Suprapubic skin (tissue), 4 donors: ENCODE results near the gene INSR. TPM values are rescaled to one million over a fixed set of nuclear protein-coding genes. Genes with fewer than 3 reads are reported as not detected.

Source experiments
- DNase-seq, 2 donors: peaks; one replicate each; pipeline ENCODE4 v3.0.0-alpha.2; 2019; ENCODE audit warnings: low spot score in 2 of 2
- H3K27ac ChIP-seq: fragments of 200-600 bp; sonication (generic); one replicate; pipeline ENCODE4 v1.5.1; 2019
- H3K27me3 ChIP-seq: fragments of 200-600 bp; sonication (generic); one replicate; pipeline ENCODE4 v1.5.1; 2019
- H3K36me3 ChIP-seq: fragments of 200-600 bp; sonication (generic); one replicate; pipeline ENCODE4 v1.5.1; 2019
- H3K4me1 ChIP-seq: fragments of 200-600 bp; sonication (generic); one replicate; pipeline ENCODE4 v1.5.1; 2019
- H3K4me3 ChIP-seq: fragments of 200-600 bp; sonication (generic); one replicate; pipeline ENCODE4 v1.5.1; 2019; ENCODE audit warnings: mild to moderate bottlenecking
- H3K9me3 ChIP-seq: fragments of 200-600 bp; sonication (generic); one replicate; pipeline ENCODE4 v1.5.1; 2019
- EP300 ChIP-seq: sonication (generic); formaldehyde crosslinking; IDR thresholded peaks from one replicate; pipeline ENCODE4 v1.6.1; 2017; ENCODE audit warnings: antibody characterized with exemption
- POLR2A ChIP-seq, 2 donors: fragments of 450-650 bp; IDR thresholded peaks; one replicate each; pipeline ENCODE4 v1.6.1; 2017; ENCODE audit warnings: antibody characterized with exemption in 2 of 2, mild to moderate bottlenecking in 2 of 2, moderate library complexity in 2 of 2
- POLR2AphosphoS5 ChIP-seq, 3 donors: sonication (generic); formaldehyde crosslinking; IDR thresholded peaks; one replicate each; pipeline ENCODE4 v1.6.1; 2017; ENCODE audit warnings: antibody characterized with exemption in 3 of 3
- WGBS: methylation state at CpG from one replicate; pipeline ENCODE4 v1.1.5; 2018; 5-methylcytosine and 5-hydroxymethylcytosine counted together
- total RNA-seq, 4 donors: library from RNA; depleted of rRNA; stranded (reverse); fragments of >200 nt; gene quantifications; one replicate each; pipeline ENCODE4 v1.1.0, GENCODE V29; 2016
- TF ChIP-seq, protein P1 (sequence below), 2 donors: fragments of 200-600 bp in 1 of 2; fragments of 450-650 bp in 1 of 2; sonication (generic) in 1 of 2; IDR thresholded peaks; one replicate each; pipeline ENCODE4 v1.5.1; 2016 to 2019; ENCODE audit warnings: antibody characterized with exemption in 2 of 2, mild to moderate bottlenecking in 1 of 2, moderate library complexity in 1 of 2

The INSR gene
- total RNA-seq, 4 donors from 2014 or later, result 51.5 to 173 (median 77.8) TPM

DNA sequence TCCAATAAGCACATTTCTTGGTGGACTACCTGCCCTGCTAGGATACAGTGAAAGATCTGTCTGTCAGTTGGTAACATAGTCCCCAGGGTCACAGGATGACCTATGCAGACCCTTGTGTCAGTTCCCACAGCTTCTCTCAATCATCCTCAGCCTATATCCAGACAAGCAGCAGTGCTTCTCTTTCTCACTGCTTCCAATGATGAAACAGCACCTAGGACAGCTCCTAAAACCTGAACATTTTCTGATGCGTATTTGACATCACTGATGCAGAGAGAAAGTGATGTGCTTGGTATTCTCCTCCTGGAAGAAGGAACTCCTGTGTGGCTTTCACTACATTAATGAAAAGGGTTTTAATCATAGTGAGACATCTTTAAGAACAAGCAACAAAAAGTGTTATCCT, 181.0 kb downstream of the INSR start:
- TF ChIP-seq POLR2A (IDR thresholded peaks at IDR 0.05) (no peak), POLR2AphosphoS5 (IDR thresholded peaks at IDR 0.05) (no peak), EP300 (no peak)
- TF ChIP-seq, protein P1, sequence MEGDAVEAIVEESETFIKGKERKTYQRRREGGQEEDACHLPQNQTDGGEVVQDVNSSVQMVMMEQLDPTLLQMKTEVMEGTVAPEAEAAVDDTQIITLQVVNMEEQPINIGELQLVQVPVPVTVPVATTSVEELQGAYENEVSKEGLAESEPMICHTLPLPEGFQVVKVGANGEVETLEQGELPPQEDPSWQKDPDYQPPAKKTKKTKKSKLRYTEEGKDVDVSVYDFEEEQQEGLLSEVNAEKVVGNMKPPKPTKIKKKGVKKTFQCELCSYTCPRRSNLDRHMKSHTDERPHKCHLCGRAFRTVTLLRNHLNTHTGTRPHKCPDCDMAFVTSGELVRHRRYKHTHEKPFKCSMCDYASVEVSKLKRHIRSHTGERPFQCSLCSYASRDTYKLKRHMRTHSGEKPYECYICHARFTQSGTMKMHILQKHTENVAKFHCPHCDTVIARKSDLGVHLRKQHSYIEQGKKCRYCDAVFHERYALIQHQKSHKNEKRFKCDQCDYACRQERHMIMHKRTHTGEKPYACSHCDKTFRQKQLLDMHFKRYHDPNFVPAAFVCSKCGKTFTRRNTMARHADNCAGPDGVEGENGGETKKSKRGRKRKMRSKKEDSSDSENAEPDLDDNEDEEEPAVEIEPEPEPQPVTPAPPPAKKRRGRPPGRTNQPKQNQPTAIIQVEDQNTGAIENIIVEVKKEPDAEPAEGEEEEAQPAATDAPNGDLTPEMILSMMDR (IDR thresholded peaks at IDR 0.05), result no peak
- Histone ChIP-seq H3K4me3 (no peak overlapping the region), H3K9me3 (no peaks in the 10 kb centered on the region), H3K27me3 (no peaks in the 10 kb centered on the region), H3K4me1 (no peaks in the 10 kb centered on the region), H3K27ac (no peak overlapping the region), H3K36me3 (peaks cover 23% of the 10 kb centered on the region)
- DNase-seq, result no peak
- 93% methylated on average over 1 of the region's 1 CpG for WGBS

DNA sequence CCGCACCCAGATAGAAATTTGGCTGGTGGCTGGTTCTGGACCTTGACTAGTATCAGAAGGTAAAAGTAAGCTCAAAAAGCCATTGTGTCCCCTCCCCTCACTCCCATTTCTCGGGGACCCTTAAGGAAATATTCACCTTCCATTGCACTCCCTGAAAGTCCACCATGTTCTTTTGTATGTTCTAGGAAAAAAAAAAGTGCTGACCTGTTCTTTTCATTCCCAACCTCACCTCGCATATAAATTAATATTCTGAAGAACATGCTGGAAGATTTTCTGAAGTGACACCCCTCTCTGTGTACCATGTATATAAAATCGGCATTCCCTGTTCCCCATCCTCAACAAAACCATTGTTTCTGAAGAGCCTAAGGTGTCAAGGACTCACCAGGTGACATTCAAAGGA, 181.5 kb downstream of the INSR start:
- no peak overlapping the region for H3K4me3 ChIP-seq
- WGBS, result 88% methylated on average over 4 of the region's 4 CpGs

GRCh38 chr19:7109678-7110289, 184.4 kb downstream of the INSR start:
- H3K4me1 ChIP-seq, result no peaks in the 10 kb centered on the region
- 53% methylated on average over 8 of the region's 8 CpGs for WGBS
- DNase-seq, result peak in 1 of 2 donors; percentile 29
- H3K9me3 ChIP-seq, result no peaks in the 10 kb centered on the region
- H3K27ac ChIP-seq, result no peak overlapping the region
- H3K27me3 ChIP-seq, result no peaks in the 10 kb centered on the region
- H3K36me3 ChIP-seq, result no peaks in the 10 kb centered on the region
- H3K4me3 ChIP-seq, result no peak overlapping the region
- TF ChIP-seq, protein P1 (IDR thresholded peaks at IDR 0.05), result no peak
- TF ChIP-seq POLR2AphosphoS5 (IDR thresholded peaks at IDR 0.05) (no peak), POLR2A (IDR thresholded peaks at IDR 0.05) (no peak), EP300 (no peak)

More for the DNA sequence above, 181.5 kb downstream of the INSR start:
- no peak for TF ChIP-seq POLR2AphosphoS5 (IDR thresholded peaks at IDR 0.05)
- TF ChIP-seq, protein P1 (IDR thresholded peaks at IDR 0.05), result no peak
- TF ChIP-seq EP300, result no peak
- no peak for TF ChIP-seq POLR2A (IDR thresholded peaks at IDR 0.05)
- Histone ChIP-seq H3K4me1 (no peaks in the 10 kb centered on the region), H3K27me3 (no peaks in the 10 kb centered on the region), H3K36me3 (peaks cover 17% of the 10 kb centered on the region), H3K9me3 (no peaks in the 10 kb centered on the region), H3K27ac (no peak overlapping the region)
- no peak for DNase-seq

DNA sequence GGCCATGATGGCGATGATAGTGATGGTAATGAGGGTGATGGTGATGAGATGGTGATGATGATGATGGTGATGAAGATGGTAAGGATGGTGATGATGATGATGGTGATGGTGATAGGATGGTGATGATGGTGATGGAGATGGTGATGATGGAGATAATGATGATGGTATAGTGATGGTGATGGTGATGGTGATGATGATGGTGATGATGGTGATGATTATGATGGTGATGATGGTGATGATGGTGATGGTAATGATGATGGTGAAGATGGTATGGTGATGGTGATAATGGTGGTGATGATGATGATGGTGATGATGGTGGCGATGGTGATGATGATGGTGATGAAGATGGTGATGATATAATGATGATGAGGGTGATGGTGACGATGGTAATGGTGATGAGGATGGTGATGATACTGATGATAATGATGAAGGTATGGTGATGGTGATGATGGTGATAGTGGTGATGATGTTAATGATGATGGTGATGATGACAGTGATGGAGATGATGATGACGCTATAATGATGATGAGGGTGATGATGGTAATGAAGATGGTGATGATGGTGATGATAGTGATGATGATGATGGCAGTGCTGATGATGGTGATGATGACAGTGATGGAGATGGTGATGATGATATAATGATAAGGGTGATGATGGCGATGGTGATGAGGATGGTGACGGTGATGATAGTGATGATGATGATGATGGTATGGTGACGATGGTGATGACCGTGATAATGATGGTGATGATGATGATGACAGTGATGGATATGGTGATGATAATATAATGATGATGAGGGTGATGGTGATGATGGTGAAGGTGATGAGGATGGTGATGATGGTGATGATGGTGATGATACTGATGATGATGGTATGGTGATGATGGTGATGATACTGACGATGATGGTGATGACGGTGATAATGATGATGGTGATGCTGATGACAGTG, 187.2 kb downstream of the INSR start:
- DNase-seq, result no peak
- Histone ChIP-seq H3K27me3 (no peaks in the 10 kb centered on the region), H3K4me1 (peaks cover 2% of the 10 kb centered on the region), H3K4me3 (no peak overlapping the region), H3K9me3 (no peaks in the 10 kb centered on the region), H3K27ac (no peak overlapping the region), H3K36me3 (no peaks in the 10 kb centered on the region)
- WGBS, result 86% methylated on average over 10 of the region's 10 CpGs
- TF ChIP-seq, protein P1 (IDR thresholded peaks at IDR 0.05), result no peak
- TF ChIP-seq POLR2AphosphoS5 (IDR thresholded peaks at IDR 0.05) (no peak), EP300 (no peak), POLR2A (IDR thresholded peaks at IDR 0.05) (no peak)
